Activated T-helper 1 cell treated with anti-CD3 and anti-CD28 coated beads, Interleukin-2, amount 50 U/mL, for 16 hours (primary cell): ENCODE measurements around the gene COA7.
"Not testable (repeated sequence)": the region's sequence is repeated elsewhere in the genome, so short reads cannot be mapped to it uniquely, and the experiment has no call there.

Experiments
- DNase-seq, 2 donors: peaks; one replicate each; pipeline ENCODE4 v3.0.0-alpha.2; 2020; ENCODE audit warnings: low read depth in 1 of 2, low spot score in 1 of 2

The COA7 gene

GRCh38 chr1:52697795-52698674 lies at the start of gene COA7:
Gene COA7 (minus strand): TSS chr1:52698347. CDS start chr1:52698326, 21 bp downstream.
- DNase-seq: peak; percentile 26 to 53

GRCh38 chr1:52747450-52747849 lies 49.3 kb upstream of the COA7 start:
- no peak for DNase-seq

GRCh38 chr1:52746189-52746588 lies 48.0 kb upstream of the COA7 start:
- DNase-seq: no peak

- no peak for DNase-seq
Measured at GRCh38 chr1:52741259-52741658, 43.1 kb upstream of the COA7 start.

GRCh38 chr1:52739699-52740467 lies 41.7 kb upstream of the COA7 start:
- no peak for DNase-seq

- DNase-seq: no peak
Measured at GRCh38 chr1:52738893-52739292, 40.7 kb upstream of the COA7 start.

- no peak for DNase-seq
Measured at GRCh38 chr1:52738148-52738547, 40.0 kb upstream of the COA7 start.

- not testable (repeated sequence) for DNase-seq
Measured at GRCh38 chr1:52735371-52735770, 37.2 kb upstream of the COA7 start.

GRCh38 chr1:52733368-52733767 lies 35.2 kb upstream of the COA7 start:
- DNase-seq: no peak

GRCh38 chr1:52727956-52728656 lies 30.0 kb upstream of the COA7 start:
- no peak for DNase-seq

- no peak for DNase-seq
Measured at GRCh38 chr1:52727114-52727586, 29.0 kb upstream of the COA7 start.

GRCh38 chr1:52726265-52727113 lies 28.3 kb upstream of the COA7 start, which contains the start of gene ZYG11B:
Gene ZYG11B (plus strand): TSS chr1:52726453. CDS start chr1:52726654, 201 bp downstream.
- peak; percentile 85 to 88 for DNase-seq

GRCh38 chr1:52725903-52726264 lies 27.7 kb upstream of the COA7 start:
- DNase-seq: no peak

- no peak for DNase-seq
Measured at GRCh38 chr1:52723260-52723659, 25.1 kb upstream of the COA7 start.

- not testable (repeated sequence) for DNase-seq
Measured at GRCh38 chr1:52715296-52715695, 17.1 kb upstream of the COA7 start.

GRCh38 chr1:52713590-52713989 lies 15.4 kb upstream of the COA7 start:
- no peak for DNase-seq

GRCh38 chr1:52709016-52709415 lies 10.9 kb upstream of the COA7 start:
- DNase-seq: no peak

- no peak for DNase-seq
Measured at GRCh38 chr1:52707927-52708655, 9.9 kb upstream of the COA7 start.

GRCh38 chr1:52706941-52707926 lies 9.1 kb upstream of the COA7 start:
- DNase-seq: no peak
